ENCODE measurements around the gene ERGIC1.
"Not testable (repeated sequence)": the region's sequence is repeated elsewhere in the genome, so short reads cannot be mapped to it uniquely, and the experiment has no call there.

The ERGIC1 gene

GRCh38 chr5:172833686-172834414, at the start of gene ERGIC1:
TSS of gene ERGIC1 (plus strand) at chr5:172834251. CDS start at chr5:172834414, 163 bp downstream.
- H3K4me3 Mint-ChIP-seq: peak within 1 kb of the TSS; percentile 86
- H3K4me1 Mint-ChIP-seq: peaks cover 38% of the 10 kb centered on the region
- H3K9me3 Mint-ChIP-seq: no peaks in the 10 kb centered on the region
- H3K27ac Mint-ChIP-seq: peak within 1 kb of the TSS; percentile 62
- H3K36me3 Mint-ChIP-seq: no peaks in the 10 kb centered on the region
- no peaks in the 10 kb centered on the region for H3K27me3 Mint-ChIP-seq

- H3K36me3 Mint-ChIP-seq: no peaks in the 10 kb centered on the region
- no peak overlapping the region for H3K4me3 Mint-ChIP-seq
- H3K27me3 Mint-ChIP-seq: no peaks in the 10 kb centered on the region
- no peaks in the 10 kb centered on the region for H3K9me3 Mint-ChIP-seq
- no peaks in the 10 kb centered on the region for H3K4me1 Mint-ChIP-seq
- H3K27ac Mint-ChIP-seq: no peak overlapping the region
These were observed 48.5 kb upstream of the ERGIC1 start for GRCh38 chr5:172785429-172786088.

- Mint-ChIP-seq H3K9me3 (no peaks in the 10 kb centered on the region), H3K27ac (no peak overlapping the region), H3K36me3 (no peaks in the 10 kb centered on the region), H3K27me3 (no peaks in the 10 kb centered on the region), H3K4me1 (no peaks in the 10 kb centered on the region), H3K4me3 (no peak overlapping the region)
These were observed 47.2 kb upstream of the ERGIC1 start for GRCh38 chr5:172786736-172787462.

DNA sequence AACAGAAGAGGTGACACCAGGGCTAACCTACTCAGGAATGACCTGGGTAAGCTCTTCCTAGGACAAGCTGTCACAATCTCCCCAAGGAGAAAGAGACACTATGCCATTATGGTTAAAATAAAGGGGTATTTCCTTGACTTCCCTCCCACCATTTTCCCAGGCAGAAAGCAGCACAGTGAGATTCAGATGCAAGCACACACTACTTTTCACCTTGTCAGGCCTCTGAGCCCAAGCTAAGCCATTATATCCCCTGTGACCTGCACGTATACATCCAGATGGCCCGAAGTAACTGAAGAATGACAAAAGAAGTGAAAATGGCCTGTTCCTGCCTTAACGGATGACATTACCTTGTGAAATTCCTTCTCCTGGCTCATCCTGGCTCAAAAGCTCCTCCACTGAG, 46.5 kb upstream of the ERGIC1 start:
- not testable (repeated sequence) for H3K4me1 Mint-ChIP-seq, H3K4me3 Mint-ChIP-seq, H3K9me3 Mint-ChIP-seq, H3K27ac Mint-ChIP-seq, H3K36me3 Mint-ChIP-seq, H3K27me3 Mint-ChIP-seq

- H3K4me3 Mint-ChIP-seq: no peak overlapping the region
- no peak overlapping the region for H3K27ac Mint-ChIP-seq
- H3K4me1 Mint-ChIP-seq: no peaks in the 10 kb centered on the region
- no peaks in the 10 kb centered on the region for H3K9me3 Mint-ChIP-seq
- H3K27me3 Mint-ChIP-seq: no peaks in the 10 kb centered on the region
- no peaks in the 10 kb centered on the region for H3K36me3 Mint-ChIP-seq
These were observed 45.0 kb upstream of the ERGIC1 start for GRCh38 chr5:172788771-172789686.

- no peak overlapping the region for H3K27ac Mint-ChIP-seq
- no peaks in the 10 kb centered on the region for H3K27me3 Mint-ChIP-seq
- H3K4me1 Mint-ChIP-seq: no peaks in the 10 kb centered on the region
- H3K9me3 Mint-ChIP-seq: no peaks in the 10 kb centered on the region
- H3K36me3 Mint-ChIP-seq: no peaks in the 10 kb centered on the region
- H3K4me3 Mint-ChIP-seq: no peak overlapping the region
These were observed 44.2 kb upstream of the ERGIC1 start for GRCh38 chr5:172789687-172790495.

GRCh38 chr5:172790496-172790889, 43.6 kb upstream of the ERGIC1 start:
- no peaks in the 10 kb centered on the region for H3K36me3 Mint-ChIP-seq
- no peaks in the 10 kb centered on the region for H3K9me3 Mint-ChIP-seq
- H3K4me3 Mint-ChIP-seq: no peak overlapping the region
- no peaks in the 10 kb centered on the region for H3K4me1 Mint-ChIP-seq
- no peaks in the 10 kb centered on the region for H3K27me3 Mint-ChIP-seq
- H3K27ac Mint-ChIP-seq: no peak overlapping the region

DNA sequence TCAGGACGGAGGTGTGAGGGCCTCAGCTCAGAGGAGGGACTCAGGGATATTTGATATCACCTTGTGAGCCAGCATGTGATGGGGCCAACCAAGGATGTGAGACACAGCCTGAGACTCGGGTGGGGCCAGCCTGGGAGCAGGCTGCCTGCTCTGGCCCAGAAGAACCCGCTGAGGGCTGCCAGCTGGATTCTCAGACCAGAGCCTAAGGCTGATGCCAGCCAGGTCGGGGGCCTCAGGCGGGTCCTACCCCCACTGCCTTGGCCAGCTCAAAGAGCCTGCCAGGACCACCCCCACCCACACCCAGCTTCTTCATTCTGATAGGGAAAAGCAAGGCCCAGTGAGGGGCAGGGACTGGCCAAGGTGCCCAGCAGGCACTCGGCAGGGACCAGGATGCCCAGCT, 42.8 kb upstream of the ERGIC1 start:
- H3K36me3 Mint-ChIP-seq: no peaks in the 10 kb centered on the region
- H3K4me3 Mint-ChIP-seq: no peak overlapping the region
- no peaks in the 10 kb centered on the region for H3K9me3 Mint-ChIP-seq
- H3K27ac Mint-ChIP-seq: no peak overlapping the region
- no peaks in the 10 kb centered on the region for H3K27me3 Mint-ChIP-seq
- H3K4me1 Mint-ChIP-seq: no peaks in the 10 kb centered on the region

- H3K27ac Mint-ChIP-seq: no peak overlapping the region
- H3K27me3 Mint-ChIP-seq: no peaks in the 10 kb centered on the region
These were observed 42.2 kb upstream of the ERGIC1 start for GRCh38 chr5:172791726-172792445.

DNA sequence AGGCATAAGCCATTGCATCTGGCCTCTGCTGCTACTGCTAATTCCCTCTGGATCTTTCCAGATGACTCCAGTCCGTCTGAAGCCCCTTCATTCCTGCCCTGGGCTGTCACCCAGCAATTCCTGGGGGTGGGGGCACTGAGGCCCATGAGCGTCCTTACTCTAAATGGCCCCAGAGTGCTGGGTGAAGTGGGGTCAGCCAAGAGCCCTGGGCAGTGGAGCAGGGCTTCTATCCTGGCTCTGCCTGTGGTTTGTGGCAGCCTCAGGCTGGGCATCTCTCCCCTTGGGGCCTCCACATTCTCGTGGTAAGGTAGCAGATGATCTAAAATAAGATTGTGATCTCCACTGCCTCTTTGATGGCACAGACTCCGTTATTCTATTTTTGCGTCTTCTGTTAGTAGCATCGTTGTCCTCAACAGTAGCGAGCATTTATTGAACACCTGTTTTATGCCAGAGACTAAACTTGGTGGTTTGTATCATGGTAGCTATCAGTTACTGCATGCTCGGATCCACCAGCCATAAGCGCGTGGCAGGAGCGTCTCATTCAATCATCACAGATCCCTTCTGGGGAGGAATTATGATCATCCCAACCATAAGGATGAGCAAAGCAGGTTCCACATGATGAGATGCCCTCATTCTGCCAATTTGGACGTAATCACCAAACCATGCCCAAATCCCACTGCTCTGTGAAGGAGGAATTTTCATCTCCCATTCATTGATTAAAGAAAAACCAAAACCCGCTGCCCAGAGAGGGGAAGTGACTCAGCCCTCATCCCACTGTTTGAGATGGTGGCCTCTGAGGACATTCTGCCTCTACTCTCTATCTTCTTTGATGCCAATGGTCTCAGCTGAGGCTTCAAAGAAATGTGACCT, 41.1 kb upstream of the ERGIC1 start:
- Mint-ChIP-seq H3K9me3 (no peaks in the 10 kb centered on the region), H3K36me3 (no peaks in the 10 kb centered on the region), H3K27me3 (no peaks in the 10 kb centered on the region), H3K4me1 (no peaks in the 10 kb centered on the region), H3K4me3 (no peak overlapping the region), H3K27ac (no peak overlapping the region)

More at GRCh38 chr5:172791726-172792445, 42.2 kb upstream of the ERGIC1 start:
- H3K36me3 Mint-ChIP-seq: no peaks in the 10 kb centered on the region
- H3K4me3 Mint-ChIP-seq: no peak overlapping the region
- H3K4me1 Mint-ChIP-seq: no peaks in the 10 kb centered on the region
- H3K9me3 Mint-ChIP-seq: no peaks in the 10 kb centered on the region

GRCh38 chr5:172793577-172794488, 40.2 kb upstream of the ERGIC1 start:
- H3K36me3 Mint-ChIP-seq: no peaks in the 10 kb centered on the region
- H3K27ac Mint-ChIP-seq: no peak overlapping the region
- no peaks in the 10 kb centered on the region for H3K4me1 Mint-ChIP-seq
- H3K9me3 Mint-ChIP-seq: no peaks in the 10 kb centered on the region
- H3K4me3 Mint-ChIP-seq: no peak overlapping the region
- no peaks in the 10 kb centered on the region for H3K27me3 Mint-ChIP-seq

DNA sequence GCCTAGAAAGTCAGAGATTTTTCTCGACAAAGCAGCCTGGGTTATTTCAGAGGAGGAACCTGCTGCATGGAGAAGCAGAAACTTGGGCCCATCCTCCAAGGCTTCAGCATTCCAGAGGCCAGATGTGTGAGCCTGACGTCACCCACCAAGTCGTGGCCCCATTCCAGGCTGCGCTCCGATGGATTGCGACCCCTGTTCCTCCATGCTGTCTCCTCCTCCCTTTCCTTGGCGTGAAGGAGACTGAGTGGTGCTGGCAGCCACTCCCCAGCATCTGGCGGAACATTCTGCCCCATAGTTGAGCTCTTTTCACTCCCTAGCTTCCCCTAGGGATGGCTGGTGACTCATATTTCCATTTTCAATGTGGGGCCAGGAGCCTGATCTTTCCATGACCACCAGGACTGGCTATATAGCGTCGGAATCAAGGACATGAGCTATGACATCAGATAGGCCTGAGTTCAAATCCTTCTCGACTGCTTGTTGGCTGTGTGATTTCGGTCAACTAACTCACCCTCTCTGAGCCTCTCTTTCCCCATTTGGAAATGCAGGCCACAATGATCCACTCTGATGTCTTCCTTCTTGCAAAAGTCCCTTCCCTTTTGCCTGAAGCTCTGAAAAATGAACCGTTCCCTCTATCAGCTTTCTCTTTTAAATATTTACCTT, 38.6 kb upstream of the ERGIC1 start:
- Mint-ChIP-seq H3K9me3 (no peaks in the 10 kb centered on the region), H3K4me1 (no peaks in the 10 kb centered on the region), H3K27ac (no peak overlapping the region), H3K4me3 (no peak overlapping the region), H3K36me3 (no peaks in the 10 kb centered on the region), H3K27me3 (no peaks in the 10 kb centered on the region)

Measured in activated naive CD4-positive, alpha-beta T cell treated with anti-CD3 and anti-CD28 coated beads, Interleukin-2, amount 50 U/mL, for 24 hours (primary cell).